NK-92 (cell line): ENCODE measurements around the gene FAAP20.

Experiments
- DNase-seq: peaks from one replicate; lab custom pipeline; 2025; ENCODE audit not compliant: unreplicated experiment; lab: John Stamatoyannopoulos, UW

Gene FAAP20

DNA sequence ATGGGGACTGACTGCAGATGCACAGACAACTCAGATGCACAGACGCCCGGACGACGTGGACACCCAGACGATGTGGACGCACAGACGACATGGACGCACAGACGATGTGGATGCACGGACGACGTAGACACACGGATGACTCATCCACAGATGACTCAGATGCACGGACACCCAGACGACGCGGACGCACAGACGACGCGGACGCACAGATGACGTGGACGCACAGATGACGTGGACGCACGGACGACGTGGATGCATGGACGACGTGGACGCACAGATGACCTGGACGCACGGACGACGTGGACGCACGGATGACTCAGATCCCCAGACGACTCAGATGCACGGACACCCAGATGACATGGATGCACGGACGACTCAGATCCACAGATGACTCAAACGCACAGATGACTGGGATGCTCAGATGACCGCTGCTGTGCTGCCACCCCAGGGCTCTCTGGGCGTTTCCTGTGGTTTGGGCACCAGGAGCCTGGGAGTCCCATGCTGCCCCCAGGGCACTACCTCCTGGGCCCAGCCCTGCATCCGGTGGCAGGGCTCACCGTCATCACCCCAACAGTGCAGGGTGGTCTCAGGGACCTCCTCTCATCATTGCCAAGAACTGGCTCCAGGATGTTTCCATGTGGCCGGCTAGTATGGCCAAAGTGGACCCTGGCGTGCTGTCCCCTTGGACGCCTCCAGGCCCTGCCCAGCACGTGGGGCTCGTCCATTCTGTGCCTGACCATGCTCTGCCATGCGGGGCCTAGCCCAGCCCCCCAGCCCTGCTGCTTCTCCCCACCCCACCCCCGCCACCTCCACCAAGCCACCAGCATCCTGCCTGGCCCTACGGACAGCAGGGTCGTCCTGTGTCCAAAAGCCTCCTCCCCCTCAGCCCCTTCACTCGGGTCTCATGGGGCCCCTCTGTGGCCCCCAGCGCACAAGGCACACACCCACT is 14.0 kb downstream of the FAAP20 start:
- DNase-seq: no peak

DNA sequence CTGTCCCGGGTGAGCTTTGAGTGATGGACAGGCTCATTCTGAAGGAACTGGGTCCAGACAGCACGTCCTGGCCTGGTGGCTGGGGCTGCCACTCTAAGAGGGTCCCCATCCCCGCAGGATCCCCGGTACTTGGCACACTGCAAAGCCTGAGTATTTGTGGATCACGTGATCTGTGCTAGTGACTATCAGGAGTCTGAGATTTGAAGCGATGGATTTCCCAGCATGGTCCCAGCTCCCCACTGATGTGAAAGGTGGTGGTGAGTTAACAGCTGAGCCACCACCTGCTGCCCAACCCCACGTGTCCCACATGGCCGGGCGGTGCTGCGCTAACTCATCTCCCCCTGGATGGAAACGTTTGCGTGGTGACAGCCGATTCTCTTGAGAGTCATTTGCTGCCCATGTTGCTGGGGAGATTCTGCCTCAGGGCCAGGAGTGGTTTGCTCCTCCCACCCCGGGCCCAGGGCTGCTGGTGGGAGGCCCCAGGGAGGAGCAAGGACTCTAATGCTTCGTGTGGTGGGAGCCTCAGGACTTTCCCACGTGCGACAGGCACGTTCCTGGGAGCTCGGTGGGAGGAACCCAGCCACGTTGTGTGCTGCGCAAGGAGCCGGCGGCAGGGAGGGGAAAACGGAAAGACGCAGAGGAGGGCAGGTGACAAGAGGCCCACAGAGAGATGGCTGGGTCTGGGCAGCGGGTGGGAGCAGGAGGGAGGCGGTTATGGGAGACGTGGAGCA is 15.1 kb downstream of the FAAP20 start:
- no peak for DNase-seq

- no peak for DNase-seq
Observed at GRCh38 chr1:2178875-2179274, 15.7 kb downstream of the FAAP20 start.

DNA sequence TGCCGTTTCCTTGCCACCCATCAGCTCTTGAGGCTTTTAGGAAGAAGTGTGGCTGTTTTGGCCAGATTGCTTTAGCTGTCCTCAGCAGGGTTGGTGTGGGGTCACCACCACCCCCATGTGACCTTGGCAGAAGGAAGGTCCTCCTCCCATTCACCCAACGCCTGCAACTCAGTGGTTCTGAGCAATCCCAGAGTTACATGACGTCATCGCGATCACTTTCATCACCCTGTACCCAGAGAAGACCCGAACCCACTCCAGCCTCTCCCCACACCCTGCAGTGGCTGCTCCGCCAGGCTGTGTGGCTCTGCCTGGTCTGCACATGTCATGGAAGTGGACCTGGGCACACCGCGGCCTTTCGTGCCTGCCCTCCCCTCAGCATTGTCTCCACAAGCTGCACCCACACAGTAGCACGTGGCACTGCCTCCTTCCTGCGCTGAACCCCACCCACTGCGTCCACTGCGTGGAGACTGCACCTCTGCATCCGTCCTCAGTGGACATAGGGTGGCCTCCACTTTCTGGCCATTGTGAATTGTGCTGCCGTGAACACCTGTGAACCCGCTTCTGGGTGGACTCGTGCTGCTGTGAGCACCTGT is 16.5 kb downstream of the FAAP20 start:
- no peak for DNase-seq

GRCh38 chr1:2177541-2177940 is 17.0 kb downstream of the FAAP20 start:
- DNase-seq: no peak

DNA sequence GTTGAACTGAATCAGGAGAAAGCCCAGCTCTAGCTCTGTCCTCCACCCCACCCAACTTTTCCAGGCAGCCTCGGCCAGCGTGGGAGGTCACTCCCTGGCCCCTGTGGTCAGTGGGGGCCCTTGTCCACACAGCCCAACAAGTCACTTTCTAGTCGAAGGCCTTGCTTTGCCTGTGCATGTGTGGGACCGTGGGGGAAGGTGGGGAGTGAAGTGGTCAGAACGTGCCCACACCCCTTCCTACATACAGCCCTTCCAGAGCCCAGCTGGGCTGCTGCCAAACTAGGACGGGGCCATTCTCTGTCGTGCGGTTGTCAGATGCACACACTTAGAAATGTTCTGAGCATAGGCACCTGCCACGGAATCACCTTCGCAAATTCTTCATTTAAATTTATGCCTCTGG is 18.0 kb downstream of the FAAP20 start:
- no peak for DNase-seq

- no peak for DNase-seq
Observed at GRCh38 chr1:2175681-2176454, 18.7 kb downstream of the FAAP20 start.

- no peak for DNase-seq
Observed at GRCh38 chr1:2175055-2175414, 19.5 kb downstream of the FAAP20 start.

- no peak for DNase-seq
Observed at GRCh38 chr1:2174348-2175054, 20.1 kb downstream of the FAAP20 start.

DNA sequence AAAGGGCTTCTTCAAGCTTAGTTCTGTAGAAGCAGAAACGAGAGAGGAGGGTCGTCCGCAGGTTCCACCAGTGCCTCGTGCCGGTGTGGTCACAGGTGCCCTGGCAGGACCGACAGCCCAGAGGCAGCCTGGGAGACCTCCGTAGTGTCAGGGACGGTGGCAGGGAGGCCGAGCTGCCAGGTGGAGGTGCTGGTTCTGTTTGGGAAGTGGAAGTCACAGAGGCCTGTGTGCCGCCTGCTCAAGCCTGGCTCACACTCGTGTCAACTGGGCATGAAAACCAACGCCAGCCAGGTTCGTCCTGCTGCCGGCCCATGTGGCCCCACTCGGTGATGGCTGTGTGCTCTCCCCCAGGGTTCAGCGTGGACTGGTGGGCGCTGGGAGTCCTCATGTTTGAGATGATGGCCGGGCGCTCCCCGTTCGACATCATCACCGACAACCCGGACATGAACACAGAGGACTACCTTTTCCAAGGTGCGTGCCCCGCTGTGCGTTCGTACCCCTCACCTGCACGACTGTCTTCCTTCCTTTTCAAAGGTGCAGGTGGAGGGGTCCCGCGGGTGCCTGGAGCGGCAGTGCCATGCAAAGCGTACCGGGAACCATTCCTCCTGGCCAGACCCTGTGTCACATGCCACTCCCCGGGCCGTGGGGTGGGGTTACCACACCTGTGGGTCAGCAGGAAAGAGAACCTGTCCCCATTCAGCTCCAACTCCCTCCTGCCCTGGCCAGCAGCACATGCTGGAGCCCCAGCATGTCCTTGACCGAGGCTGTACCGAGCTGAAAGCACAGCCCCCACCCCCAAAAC is 20.8 kb downstream of the FAAP20 start:
- no peak for DNase-seq

- no peak for DNase-seq
Observed at GRCh38 chr1:2172551-2173146, 21.9 kb downstream of the FAAP20 start.

DNA sequence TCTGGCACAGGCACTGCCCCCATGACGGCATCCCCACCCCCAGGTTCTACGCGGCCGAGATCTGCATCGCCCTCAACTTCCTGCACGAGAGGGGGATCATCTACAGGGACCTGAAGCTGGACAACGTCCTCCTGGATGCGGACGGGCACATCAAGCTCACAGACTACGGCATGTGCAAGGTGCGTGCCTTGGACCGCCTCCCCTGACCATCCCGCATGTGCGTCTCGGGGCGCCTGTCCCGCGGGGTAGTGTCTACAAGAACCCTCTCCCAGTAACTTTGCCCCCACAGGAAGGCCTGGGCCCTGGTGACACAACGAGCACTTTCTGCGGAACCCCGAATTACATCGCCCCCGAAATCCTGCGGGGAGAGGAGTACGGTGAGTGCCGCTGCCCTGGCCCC is 22.6 kb downstream of the FAAP20 start:
- DNase-seq: no peak

DNA sequence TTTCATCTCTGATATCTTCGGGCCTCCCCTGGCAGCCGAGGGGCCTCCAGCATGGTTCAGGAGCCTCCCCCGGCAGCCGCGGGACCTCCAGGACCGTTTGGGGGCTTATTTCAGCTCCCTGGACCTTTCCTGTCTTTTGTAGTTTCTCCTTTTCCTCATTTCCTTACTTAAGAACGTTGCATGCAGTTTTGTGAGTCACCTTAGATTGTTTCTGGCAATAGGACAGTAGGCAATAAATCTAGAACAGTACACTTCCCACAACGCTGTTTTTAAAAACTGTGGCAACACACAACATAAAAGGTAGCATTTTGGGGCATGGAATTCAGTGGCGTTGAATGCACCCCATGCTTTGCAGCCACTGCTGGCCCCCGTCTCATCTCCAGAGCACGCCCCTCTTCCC is 24.4 kb downstream of the FAAP20 start:
- no peak for DNase-seq

DNA sequence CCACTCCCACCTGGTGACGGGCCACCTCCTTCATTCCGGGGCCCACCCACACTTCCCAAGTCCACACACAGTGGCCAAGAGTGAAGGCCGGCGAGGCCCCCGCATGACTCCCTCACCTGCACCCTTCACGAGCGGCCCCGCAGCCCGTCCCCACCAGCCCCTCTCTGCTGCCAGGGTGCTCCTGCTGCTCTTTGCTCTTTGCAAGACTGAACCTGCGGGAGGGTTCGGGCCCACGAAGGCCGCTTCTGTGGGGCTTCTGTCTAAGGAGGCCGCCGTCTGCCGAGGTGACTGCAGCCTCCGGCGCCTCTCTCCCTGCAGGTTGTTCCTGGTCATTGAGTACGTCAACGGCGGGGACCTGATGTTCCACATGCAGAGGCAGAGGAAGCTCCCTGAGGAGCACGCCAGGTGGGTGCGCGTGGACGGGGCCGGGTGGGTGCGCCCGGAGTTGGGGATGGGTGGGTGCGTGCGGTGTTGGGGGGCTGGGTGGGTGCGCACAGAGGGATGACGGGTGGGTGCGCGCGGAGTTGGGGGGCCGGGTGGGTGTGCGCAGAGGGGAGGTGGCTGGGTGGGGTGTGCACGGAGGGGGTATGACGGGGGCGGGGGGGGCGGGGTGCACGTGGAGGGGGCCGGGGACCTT is 25.3 kb downstream of the FAAP20 start:
- no peak for DNase-seq

DNA sequence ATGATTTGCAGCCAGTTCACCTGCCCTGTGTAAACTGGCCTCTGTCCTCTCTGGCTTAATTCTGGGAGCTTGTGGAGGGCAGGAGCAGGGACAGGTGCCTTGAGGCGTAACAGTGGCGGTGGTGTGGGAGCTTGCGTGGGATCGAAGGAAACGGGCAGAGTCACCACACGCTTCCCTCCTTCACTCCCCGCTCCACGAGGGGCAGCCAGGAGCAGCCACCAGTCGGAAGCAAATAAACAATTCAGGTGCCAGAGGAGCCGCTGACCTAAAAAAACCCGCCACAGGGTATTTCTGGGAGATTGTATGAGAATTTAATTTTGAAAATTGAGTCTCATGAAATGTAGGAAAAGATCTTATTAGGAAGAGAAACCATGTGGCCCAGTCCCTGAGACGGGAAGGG is 26.0 kb downstream of the FAAP20 start:
- no peak for DNase-seq

GRCh38 chr1:2168090-2168489 is 26.5 kb downstream of the FAAP20 start:
- no peak for DNase-seq

DNA sequence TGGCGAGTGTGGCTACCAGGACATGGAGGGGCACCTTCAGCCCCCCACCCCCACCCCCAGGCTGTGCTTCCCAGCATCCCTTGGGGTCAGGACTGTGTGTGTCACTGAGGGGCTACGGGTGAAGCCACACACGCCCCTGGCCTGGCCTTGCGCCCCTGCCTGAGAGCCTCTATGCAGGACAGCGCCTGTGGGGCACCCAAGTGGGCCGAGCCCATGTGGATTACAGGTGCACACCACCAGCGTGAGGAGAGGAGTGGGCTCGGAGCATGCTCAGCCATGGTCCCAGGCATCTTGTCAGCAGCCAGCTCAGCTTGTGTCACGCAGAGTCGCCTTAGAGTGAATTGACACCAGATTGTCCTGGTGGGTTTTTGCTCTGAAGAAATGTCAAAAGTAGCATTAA is 27.9 kb downstream of the FAAP20 start:
- DNase-seq: no peak

- DNase-seq: no peak
Observed at GRCh38 chr1:2166254-2166653, 28.3 kb downstream of the FAAP20 start.

DNA sequence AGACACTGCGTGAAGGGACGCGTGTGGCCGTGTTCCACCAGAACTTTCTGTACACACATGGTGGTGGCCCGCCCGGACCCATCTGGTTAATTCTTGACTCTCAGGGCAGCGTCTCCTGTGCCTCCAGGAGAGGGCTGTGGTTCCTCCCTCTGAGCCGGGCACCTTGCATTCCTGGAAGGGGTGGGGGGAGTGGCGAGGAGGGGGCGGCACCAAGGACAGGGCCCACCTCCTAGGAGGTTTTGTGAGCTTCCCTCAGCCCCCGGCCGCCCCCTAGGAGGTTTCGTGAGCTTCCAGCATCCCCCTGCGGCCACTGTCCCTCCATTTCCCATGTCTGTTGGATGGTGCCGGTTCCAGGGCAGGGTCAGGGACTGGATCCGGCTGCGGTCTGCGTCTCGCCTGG is 28.9 kb downstream of the FAAP20 start:
- DNase-seq: no peak
